Anterior cingulate cortex (tissue), 58 donors: ENCODE data around the gene CORO7.

Experiments
- DNase-seq, 58 donors: peaks; one replicate each; lab custom pipeline; 2025; lab: John Stamatoyannopoulos, UW

CORO7 gene

GRCh38 chr16:4373909-4374742 lies 42.3 kb downstream of the CORO7 start:
- DNase-seq: peak in 50 of 58 donors; percentile 26 to 84 (median 63)

GRCh38 chr16:4373356-4373908 lies 43.0 kb downstream of the CORO7 start:
- peak in 2 of 58 donors; percentile 33 to 62 for DNase-seq

- peak in 27 of 58 donors; percentile 7 to 66 (median 31) for DNase-seq
Observed at GRCh38 chr16:4372578-4373355, 43.6 kb downstream of the CORO7 start.

GRCh38 chr16:4372001-4372577 lies 44.3 kb downstream of the CORO7 start:
- peak in 2 of 58 donors; percentile 5 to 55 for DNase-seq

GRCh38 chr16:4371357-4372000 lies 44.9 kb downstream of the CORO7 start, which contains the start of gene VASN:
TSS of gene VASN (plus strand) at chr16:4371848. CDS start at chr16:4380878, 9,030 bp downstream.
- DNase-seq: peak in 55 of 58 donors; percentile 16 to 91 (median 63)

- peak in 23 of 58 donors; percentile 6 to 82 (median 32) for DNase-seq
Observed at GRCh38 chr16:4370570-4371356, 45.6 kb downstream of the CORO7 start.

- DNase-seq: no peak
Observed at GRCh38 chr16:4370151-4370550, 46.2 kb downstream of the CORO7 start.

- DNase-seq: no peak
Observed at GRCh38 chr16:4369007-4369733, 47.2 kb downstream of the CORO7 start.

- DNase-seq: no peak
Observed at GRCh38 chr16:4367393-4367856, 49.0 kb downstream of the CORO7 start.

- no peak for DNase-seq
Observed at GRCh38 chr16:4366016-4366415, 50.4 kb downstream of the CORO7 start.

- DNase-seq: no peak
Observed at GRCh38 chr16:4365615-4366014, 50.8 kb downstream of the CORO7 start.

- DNase-seq: no peak
Observed at GRCh38 chr16:4365014-4365406, 51.4 kb downstream of the CORO7 start.

GRCh38 chr16:4364196-4365013 lies 52.0 kb downstream of the CORO7 start:
- no peak for DNase-seq

GRCh38 chr16:4362476-4363135 lies 53.8 kb downstream of the CORO7 start:
- peak in 16 of 58 donors; percentile 10 to 69 (median 30) for DNase-seq

- no peak for DNase-seq
Observed at GRCh38 chr16:4361944-4362311, 54.5 kb downstream of the CORO7 start.

GRCh38 chr16:4361033-4361943 lies 55.1 kb downstream of the CORO7 start:
- no peak for DNase-seq
